ENCODE data around the gene ZNF672. TPM values are rescaled to one million over a fixed set of nuclear protein-coding genes. Genes with fewer than 3 reads are reported as not detected.

The ZNF672 gene
- total RNA-seq, 1 experiment from 2014 or later: 27.6 TPM

- Histone ChIP-seq H3K9ac (ENCODE audit: low read length) (peak overlapping the region; percentile 75), H3K27me3 (ENCODE audit: insufficient read depth, low read length) (no peaks in the 10 kb centered on the region), H3K79me2 (ENCODE audit: insufficient read depth, low read length) (no peaks in the 10 kb centered on the region), H3K4me1 (ENCODE audit: control insufficient read depth in 1 of 2, insufficient read depth in 2 of 2, low read length in 2 of 2) (peaks cover 10 to 25% of the 10 kb centered on the region in 2 experiments), H3K36me3 (ENCODE audit: control insufficient read depth in 1 of 2, insufficient read depth in 2 of 2, low read length in 2 of 2) (no peaks in the 10 kb centered on the region), H3K4me2 (ENCODE audit: low read length) (peak overlapping the region; percentile 96), H3K27ac (ENCODE audit: low read depth, low read length) (peak overlapping the region; percentile 74), H4K20me1 (ENCODE audit: insufficient read depth) (no peaks in the 10 kb centered on the region), H3K9me3 (ENCODE audit: control insufficient read depth in 1 of 2, insufficient read depth in 1 of 2, low read depth in 1 of 2, low read length in 2 of 2) (no peaks in the 10 kb centered on the region), H2AFZ (ENCODE audit: low read depth, low read length, poor library complexity, severe bottlenecking) (peak overlapping the region; percentile 96), H3K4me3 (replicated peaks in 1 of 2; ENCODE audit: low read depth in 1 of 2, low read length in 2 of 2) (peak overlapping the region; percentile 51 to 64), H3K9me2 (ENCODE audit: insufficient read depth) (no peaks in the 10 kb centered on the region)
- RAD21 ChIA-PET (ENCODE audit: low non-redundant PET in 1 of 2, low total read pairs in 2 of 2, uncharacterized antibody in 2 of 2, unreplicated experiment in 2 of 2): interaction anchor here in 1 of 2 experiments (0.8 to 1.2 kb wide), 2 partner anchors 9 to 47 kb away, joined by 3 read pairs; no protein-coding TSS in a partner anchor
- POLR2A ChIA-PET: interaction anchor here (0.7 to 2.2 kb wide), 4 partner anchors 14 to 35 kb away, joined by 3 to 11 read pairs (median 8); partner anchors contain the start of genes PGBD2, ZNF672 and ZNF692
- intact Hi-C loops (cut with micrococcal nuclease): loop anchor here (1.0 kb wide), 2 partner anchors 14 to 35 kb away; partner anchors contain the start of genes ZNF672 and ZNF692
- TF ChIP-seq ZNF274 (IDR thresholded peaks at IDR 0.05; ENCODE audit: low read depth, low read length) (no peak), RAD21 (IDR thresholded peaks at IDR 0.05; ENCODE audit: low read depth) (no peak), SRF (IDR thresholded peaks at IDR 0.05; ENCODE audit: low read depth) (no peak), REST (IDR thresholded peaks at IDR 0.05; ENCODE audit: low read depth) (no peak), EGR1 (IDR thresholded peaks at IDR 0.05; ENCODE audit: low read depth) (peak; percentile 82), FOSL1 (IDR thresholded peaks at IDR 0.05; ENCODE audit: low read depth) (no peak), ZFX (IDR thresholded peaks at IDR 0.05) (peak; percentile 34; the same call in 1 of the 2 replicates), POLR2A (IDR thresholded peaks at IDR 0.05; ENCODE audit: borderline replicate concordance, extremely low read depth, insufficient read depth, insufficient read length) (no peak)
- TF ChIP-seq, protein P1, sequence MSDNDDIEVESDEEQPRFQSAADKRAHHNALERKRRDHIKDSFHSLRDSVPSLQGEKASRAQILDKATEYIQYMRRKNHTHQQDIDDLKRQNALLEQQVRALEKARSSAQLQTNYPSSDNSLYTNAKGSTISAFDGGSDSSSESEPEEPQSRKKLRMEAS (IDR thresholded peaks at IDR 0.05): peak; percentile 61
- TF ChIP-seq, protein P2, sequence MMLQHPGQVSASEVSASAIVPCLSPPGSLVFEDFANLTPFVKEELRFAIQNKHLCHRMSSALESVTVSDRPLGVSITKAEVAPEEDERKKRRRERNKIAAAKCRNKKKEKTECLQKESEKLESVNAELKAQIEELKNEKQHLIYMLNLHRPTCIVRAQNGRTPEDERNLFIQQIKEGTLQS (IDR thresholded peaks at IDR 0.05): no peak
- TF ChIP-seq, protein P3, sequence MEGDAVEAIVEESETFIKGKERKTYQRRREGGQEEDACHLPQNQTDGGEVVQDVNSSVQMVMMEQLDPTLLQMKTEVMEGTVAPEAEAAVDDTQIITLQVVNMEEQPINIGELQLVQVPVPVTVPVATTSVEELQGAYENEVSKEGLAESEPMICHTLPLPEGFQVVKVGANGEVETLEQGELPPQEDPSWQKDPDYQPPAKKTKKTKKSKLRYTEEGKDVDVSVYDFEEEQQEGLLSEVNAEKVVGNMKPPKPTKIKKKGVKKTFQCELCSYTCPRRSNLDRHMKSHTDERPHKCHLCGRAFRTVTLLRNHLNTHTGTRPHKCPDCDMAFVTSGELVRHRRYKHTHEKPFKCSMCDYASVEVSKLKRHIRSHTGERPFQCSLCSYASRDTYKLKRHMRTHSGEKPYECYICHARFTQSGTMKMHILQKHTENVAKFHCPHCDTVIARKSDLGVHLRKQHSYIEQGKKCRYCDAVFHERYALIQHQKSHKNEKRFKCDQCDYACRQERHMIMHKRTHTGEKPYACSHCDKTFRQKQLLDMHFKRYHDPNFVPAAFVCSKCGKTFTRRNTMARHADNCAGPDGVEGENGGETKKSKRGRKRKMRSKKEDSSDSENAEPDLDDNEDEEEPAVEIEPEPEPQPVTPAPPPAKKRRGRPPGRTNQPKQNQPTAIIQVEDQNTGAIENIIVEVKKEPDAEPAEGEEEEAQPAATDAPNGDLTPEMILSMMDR (IDR thresholded peaks at IDR 0.05 in 2 of 3, conservative IDR thresholded peaks at IDR 0.05 in 1 of 3; ENCODE audit: borderline replicate concordance in 1 of 3, insufficient read depth in 1 of 3, low read depth in 2 of 3, low read length in 2 of 3): no peak
- peak; percentile 66 for ATAC-seq
- no TSS peak for BruUV-seq (replicated peaks)
- CTCF ChIA-PET: interaction anchor here (1.4 to 2.1 kb wide), 4 partner anchors 14 to 47 kb away, joined by 5 to 18 read pairs (median 6); partner anchors contain the start of genes SH3BP5L, ZNF672 and ZNF692
- peak; percentile 53 for DNase-seq (ENCODE audit: low read depth, low spot score)
These were observed 34.9 kb downstream of the ZNF672 start for GRCh38 chr1:248872752-248873408.
